Stimulated activated CD8-positive, alpha-beta memory T cell treated with anti-CD3 and anti-CD28 coated beads, Interleukin-12 subunit alpha, Interleukin-12 subunit beta, amount 100 ng/mL, for 24 hours (primary cell): ENCODE data around the gene ACVRL1.

Experiments
- DNase-seq: peaks from one replicate; pipeline ENCODE4 v3.0.0-alpha.2; 2020; ENCODE audit errors: extremely low read depth

Gene ACVRL1

DNA sequence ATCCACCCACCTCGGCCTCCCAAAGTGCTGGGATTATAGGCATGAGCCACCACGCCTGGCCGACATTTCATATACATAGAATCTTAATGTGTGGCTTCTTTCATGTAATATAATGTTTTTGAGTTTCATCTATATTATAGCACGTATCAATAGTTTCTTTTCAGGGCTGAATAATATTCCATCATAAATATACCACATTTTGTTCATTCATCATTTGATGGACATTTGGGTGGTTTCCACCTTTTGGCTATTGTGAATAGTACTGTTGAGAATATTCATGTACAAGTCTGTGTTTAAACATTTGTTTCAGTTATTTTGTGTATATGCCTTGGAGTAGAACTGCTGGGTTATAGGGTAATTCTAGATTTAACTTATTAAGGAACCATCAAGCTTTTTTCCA lies 56.2 kb downstream of the ACVRL1 start:
- DNase-seq, result no peak

DNA sequence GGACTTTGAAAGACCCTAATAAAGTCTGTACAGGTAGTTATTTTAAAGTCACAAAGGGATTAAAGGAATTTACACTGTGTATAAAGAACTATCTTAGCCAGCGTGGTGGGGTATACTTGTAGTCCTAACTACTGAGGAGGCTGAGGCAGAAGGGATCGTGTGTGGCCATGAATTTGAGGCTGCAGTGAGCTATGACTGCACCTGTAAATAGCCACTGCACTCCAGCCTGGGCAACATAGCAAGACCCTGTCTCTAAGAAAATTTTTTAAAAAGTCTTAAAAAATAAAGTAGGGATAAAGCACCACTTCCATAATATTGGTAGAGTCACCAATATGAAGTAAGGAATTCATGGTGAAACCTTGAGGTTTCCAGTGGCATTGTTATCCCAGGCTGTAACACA lies 62.3 kb downstream of the ACVRL1 start:
- DNase-seq, result no peak

DNA sequence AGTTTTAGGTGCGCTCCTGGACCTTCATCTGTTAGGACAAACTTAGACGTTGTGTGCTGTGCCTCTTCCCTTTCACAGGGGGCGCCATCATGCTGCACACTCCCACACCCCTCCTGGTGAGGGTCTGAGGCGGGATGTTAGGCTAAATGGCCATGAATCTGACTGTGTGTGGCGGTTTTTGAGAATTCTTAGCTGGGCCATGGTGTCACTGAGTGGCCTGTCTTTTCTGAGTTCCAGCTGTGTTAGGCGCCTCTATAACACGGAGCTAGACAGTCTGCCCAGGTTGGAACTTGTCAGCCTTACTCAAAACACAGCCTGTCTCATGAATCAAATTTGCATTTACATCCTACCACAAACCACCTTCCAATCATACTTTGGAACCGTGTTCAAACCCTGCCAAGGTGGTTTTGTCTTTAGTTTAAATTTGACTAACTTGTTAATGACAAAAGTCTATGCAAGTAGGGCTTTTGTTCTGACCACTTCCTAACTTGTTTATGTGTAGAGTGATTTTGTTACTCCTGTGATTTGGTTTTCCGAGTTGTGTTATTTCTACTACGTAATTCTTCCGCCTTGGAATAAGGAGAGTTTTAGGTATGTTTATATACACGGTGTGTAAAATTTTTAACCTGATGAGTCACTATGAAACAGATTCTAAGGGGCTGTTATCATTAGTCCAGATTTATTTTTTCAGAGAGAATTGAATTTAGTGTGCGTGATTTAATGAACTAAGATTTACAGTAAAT lies 63.8 kb downstream of the ACVRL1 start:
- no peak for DNase-seq

DNA sequence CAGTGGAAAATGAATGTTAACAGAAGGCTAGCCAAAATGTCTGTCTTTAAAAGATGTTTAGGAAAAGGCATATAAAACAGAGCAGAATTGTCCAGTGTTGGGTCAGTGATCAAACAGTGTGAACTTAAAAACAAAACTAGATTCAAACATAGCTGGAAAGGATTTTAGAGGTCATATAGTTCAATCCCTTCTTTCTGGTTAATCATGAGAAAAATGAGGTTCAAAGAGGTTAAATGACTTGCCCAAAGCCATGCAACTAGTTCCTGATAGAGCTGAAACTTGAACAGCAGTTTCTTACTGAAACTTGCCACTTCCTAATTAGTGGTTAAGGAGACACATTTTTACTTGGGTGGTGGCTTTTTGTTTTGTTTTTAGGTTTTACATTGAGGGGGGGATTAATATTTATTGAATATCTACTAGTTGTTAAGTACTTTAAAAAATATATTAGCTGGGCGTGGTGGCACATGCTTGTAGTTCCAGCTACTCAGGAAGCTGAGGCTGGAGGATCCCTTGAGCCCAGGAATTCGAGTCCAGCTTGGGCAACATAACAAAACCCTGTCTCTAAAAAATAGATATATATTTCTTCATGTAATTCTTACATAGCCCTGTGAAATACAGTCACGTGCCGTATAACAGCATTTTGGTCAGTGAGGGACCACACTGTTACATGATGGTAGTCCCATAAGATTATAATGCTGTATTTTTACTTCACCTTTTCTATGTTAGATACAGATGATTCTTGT lies 64.5 kb downstream of the ACVRL1 start:
- no peak for DNase-seq

DNA sequence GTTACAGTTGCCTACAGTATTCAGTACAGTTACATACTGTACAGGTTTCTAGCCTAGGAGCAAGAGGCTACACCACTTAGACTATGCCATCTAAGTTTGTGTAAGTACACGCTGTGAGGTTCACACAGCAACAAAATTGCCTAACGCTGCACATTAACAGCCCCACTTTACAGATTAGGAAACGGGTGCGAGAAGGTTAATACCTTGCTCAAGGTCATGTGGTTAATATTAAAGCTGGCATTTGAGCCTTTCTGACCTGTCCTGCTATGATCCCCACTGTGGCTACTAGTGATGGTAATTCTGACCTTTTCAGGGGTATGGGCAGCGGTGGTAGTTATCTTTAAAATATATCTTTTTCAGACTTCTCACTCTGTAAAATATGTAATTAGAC lies 65.1 kb downstream of the ACVRL1 start:
- DNase-seq, result no peak

DNA sequence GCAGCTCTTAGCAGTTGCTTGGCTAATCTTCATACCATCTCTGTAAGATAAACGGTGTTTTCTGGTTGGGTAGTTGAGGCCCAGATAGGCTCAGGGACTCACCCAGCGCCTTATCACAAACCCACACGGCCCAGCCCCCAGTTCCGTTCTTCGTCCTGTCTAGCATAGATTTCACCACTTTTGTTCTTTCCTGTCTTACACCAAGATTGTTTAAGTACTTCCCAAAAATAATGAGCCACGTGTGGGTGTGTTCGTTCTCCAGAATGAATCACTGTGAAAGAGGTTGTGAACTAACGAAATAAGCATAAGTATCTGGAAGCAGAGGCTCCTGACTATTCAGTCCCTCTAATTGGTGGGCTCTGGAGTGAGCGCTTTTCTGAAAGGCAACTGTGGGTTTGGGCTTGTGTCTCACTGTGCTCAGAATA lies 65.6 kb downstream of the ACVRL1 start:
- DNase-seq, result peak; percentile 49
